ENCODE data around the gene RCC1. TPM values are rescaled to one million over a fixed set of nuclear protein-coding genes. Genes with fewer than 3 reads are reported as not detected.
"Not testable (repeated sequence)": the region's sequence is repeated elsewhere in the genome, so short reads cannot be mapped to it uniquely, and the experiment has no call there.

RCC1 gene
- total RNA-seq, 2 donors from 2014 or later, result 10.7 to 15.1 TPM

DNA sequence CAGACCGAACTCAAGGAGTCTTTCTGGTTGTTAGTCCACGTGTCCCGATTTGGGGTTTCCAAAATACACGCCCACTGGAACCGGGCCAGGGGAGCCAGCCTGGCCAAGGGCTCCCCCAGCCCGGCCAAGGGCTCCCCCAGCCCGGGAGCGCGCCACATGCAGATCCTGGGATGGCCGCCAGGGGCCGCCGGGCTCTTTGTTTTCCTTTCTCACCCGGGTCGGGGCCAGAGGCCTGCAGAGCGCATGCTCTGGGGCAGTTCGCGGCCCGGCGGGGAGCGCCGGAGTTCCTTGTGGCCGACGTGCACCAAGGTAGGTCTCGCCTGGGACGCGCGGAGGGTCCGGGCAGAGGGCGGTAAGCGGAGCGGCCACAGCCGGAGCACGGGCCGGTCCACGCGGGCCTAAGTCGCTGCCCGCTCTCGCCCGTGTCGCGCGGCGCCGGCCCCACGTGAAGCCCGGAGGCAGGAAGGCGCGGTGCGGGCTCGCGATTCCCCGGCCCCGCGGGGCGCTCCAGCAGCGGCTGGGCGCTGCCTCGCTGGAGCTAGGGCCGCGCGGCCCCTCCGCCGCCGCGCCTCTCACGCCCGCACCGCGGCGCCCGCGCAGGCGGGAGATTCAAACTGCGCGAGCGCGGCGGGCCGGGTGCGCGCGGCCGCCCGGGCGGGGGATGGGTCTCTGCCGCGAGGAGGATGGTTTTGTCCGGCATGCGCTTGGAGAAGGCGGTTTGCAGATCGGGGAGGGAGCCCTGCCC, 12.3 kb downstream of the RCC1 start:
- no peaks in the 10 kb centered on the region for H3K27me3 Mint-ChIP-seq
- peaks cover 3% of the 10 kb centered on the region for H3K36me3 Mint-ChIP-seq (ENCODE audit: low read depth)
- peak overlapping the region; percentile 92 for H3K27ac Mint-ChIP-seq
- H3K4me3 Mint-ChIP-seq, result peak overlapping the region; percentile 90
- ATAC-seq (peak; percentile 87), DNase-seq (peak; percentile 77 to 88 (median 83))
- no peaks in the 10 kb centered on the region for H3K9me3 ChIP-seq (ENCODE audit: control insufficient read depth, low read length, poor library complexity, severe bottlenecking)
- H3K4me1 Mint-ChIP-seq, result peaks cover 33% of the 10 kb centered on the region

- Mint-ChIP-seq H3K27me3 (no peaks in the 10 kb centered on the region), H3K4me3 (peak overlapping the region; percentile 89), H3K36me3 (ENCODE audit: low read depth) (peaks cover 3% of the 10 kb centered on the region), H3K4me1 (peaks cover 33% of the 10 kb centered on the region), H3K27ac (peak overlapping the region; percentile 45)
- DNase-seq (no peak), ATAC-seq (no peak)
- no peaks in the 10 kb centered on the region for H3K9me3 ChIP-seq (ENCODE audit: control insufficient read depth, low read length, poor library complexity, severe bottlenecking)
These were observed 13.0 kb downstream of the RCC1 start for GRCh38 chr1:28518745-28519341.

DNA sequence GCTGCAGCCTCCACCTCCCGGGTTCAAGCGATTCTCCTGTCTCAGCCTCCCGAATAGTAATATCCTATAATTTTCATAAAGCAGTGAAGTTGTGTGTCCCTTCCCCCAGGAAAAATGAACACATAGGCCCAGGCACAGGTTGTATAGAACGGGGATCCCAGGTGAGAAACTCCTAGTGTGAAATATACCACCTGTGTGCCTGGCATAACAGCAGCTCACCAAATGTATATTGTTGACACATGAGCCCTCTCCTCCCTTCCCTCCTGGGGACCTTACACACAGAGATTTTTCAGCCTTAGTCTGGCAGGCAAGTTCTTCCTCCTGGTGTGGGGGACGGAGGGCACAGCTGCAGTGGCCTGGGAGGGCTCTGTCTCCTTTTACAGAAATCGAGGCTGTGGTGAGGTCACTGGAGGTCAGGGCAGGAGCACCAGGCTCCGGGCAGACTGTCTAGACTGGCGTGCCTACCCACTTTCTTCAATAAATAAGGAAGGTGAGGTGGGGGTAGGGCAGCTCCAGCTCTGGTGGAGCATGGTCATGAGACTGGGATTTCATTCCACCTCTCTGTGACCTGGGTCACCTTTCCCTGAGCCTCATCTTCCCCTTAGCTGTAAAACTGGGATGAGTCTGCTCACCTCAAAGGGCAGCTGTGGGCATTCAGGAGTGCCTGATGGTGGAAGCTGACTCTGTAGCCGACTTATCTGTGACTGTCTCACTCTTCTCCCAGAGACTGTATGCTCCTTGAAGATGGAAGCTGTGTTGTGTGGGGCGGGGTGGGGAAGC, 14.3 kb downstream of the RCC1 start:
- DNase-seq (no peak), ATAC-seq (no peak)
- peaks cover 33% of the 10 kb centered on the region for H3K4me1 Mint-ChIP-seq
- no peak overlapping the region for H3K27ac Mint-ChIP-seq
- no peak overlapping the region for H3K4me3 Mint-ChIP-seq
- peaks cover 3% of the 10 kb centered on the region for H3K36me3 Mint-ChIP-seq (ENCODE audit: low read depth)
- no peaks in the 10 kb centered on the region for H3K27me3 Mint-ChIP-seq
- H3K9me3 ChIP-seq (ENCODE audit: control insufficient read depth, low read length, poor library complexity, severe bottlenecking), result no peaks in the 10 kb centered on the region

DNA sequence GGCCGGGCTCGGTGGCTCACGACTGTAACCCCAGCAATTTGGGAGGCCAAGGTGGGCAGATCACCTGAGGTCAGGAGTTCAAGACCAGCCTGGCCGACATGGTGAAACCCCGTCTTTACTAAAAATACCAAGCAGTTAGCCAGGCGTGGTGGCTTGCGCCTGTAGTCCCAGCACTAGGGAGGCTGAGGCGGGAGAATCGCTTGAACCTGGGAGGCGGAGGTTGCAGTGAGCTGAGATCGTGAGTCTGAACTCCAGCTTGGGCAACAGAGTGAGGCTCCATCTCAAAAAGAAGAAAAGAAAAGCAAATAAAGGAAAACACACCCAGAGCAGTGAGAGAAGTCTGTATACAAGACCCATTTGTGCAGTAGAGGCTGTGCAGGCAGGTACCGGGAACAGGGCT, 15.0 kb downstream of the RCC1 start:
- not testable (repeated sequence) for H3K4me3 Mint-ChIP-seq; DNase-seq; H3K27ac Mint-ChIP-seq; H3K9me3 ChIP-seq (ENCODE audit: control insufficient read depth, low read length, poor library complexity, severe bottlenecking); H3K36me3 Mint-ChIP-seq (ENCODE audit: low read depth); H3K27me3 Mint-ChIP-seq; ATAC-seq
- H3K4me1 Mint-ChIP-seq, result peaks cover 33% of the 10 kb centered on the region

DNA sequence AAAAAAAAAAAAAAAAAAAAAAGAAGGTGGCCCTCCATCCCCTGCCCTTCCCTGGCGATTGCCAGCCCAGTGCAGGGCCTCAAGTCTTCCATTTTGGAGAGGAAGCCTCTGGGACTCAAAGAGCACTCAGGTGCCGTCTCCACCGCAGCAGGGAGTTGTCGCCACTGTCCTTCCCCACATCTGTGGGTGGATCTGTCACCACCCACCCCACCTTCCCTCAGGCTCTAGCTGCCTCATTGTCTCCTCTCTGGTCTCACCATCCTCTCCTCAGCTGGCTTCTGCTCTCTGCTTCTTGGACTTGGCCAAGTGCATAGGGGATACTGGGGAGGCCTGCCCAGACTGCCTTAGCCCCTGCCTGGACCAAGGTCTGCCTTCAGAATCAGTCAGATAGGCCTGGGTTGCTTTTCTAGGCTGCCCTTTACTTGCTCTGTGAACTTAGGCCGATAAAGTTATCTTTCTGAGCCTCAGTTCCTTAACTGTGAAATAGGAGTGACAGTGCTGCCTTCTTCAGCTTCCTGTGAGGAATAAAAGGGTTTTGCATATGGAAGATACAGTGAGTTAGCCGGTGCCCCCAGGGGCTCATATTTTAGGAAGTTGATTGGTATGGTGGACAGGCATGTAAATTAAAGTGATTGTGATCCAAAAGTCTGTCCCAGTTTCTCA, 15.8 kb downstream of the RCC1 start:
- H3K27ac Mint-ChIP-seq, result peak overlapping the region; percentile 78
- no peaks in the 10 kb centered on the region for H3K27me3 Mint-ChIP-seq
- H3K9me3 ChIP-seq (ENCODE audit: control insufficient read depth, low read length, poor library complexity, severe bottlenecking), result no peaks in the 10 kb centered on the region
- no peak overlapping the region for H3K4me3 Mint-ChIP-seq
- H3K36me3 Mint-ChIP-seq (ENCODE audit: low read depth), result peaks cover 3% of the 10 kb centered on the region
- DNase-seq (no peak), ATAC-seq (no peak)
- peaks cover 31% of the 10 kb centered on the region for H3K4me1 Mint-ChIP-seq

DNA sequence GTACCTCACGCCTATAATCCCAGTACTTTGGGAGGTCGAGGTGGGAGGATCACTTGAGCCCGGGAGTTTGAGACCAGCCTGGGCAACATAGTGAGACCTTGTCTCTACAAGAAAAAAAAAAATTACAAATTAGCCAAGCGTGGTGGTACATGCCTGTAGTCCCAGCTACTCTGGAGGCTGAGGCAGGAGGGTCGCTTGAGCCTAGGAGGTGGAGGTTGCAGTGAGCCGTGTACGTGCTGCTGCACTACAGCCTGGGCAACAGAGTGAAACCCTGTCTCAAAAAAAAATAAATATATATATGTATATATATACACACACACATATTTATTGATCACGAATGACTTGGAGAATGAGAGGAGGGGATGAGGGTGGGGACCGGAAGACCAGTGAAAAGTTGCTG, 16.7 kb downstream of the RCC1 start:
- not testable (repeated sequence) for H3K9me3 ChIP-seq (ENCODE audit: control insufficient read depth, low read length, poor library complexity, severe bottlenecking); H3K27me3 Mint-ChIP-seq; ATAC-seq; H3K27ac Mint-ChIP-seq; DNase-seq; H3K36me3 Mint-ChIP-seq (ENCODE audit: low read depth); H3K4me3 Mint-ChIP-seq
- peaks cover 25% of the 10 kb centered on the region for H3K4me1 Mint-ChIP-seq

DNA sequence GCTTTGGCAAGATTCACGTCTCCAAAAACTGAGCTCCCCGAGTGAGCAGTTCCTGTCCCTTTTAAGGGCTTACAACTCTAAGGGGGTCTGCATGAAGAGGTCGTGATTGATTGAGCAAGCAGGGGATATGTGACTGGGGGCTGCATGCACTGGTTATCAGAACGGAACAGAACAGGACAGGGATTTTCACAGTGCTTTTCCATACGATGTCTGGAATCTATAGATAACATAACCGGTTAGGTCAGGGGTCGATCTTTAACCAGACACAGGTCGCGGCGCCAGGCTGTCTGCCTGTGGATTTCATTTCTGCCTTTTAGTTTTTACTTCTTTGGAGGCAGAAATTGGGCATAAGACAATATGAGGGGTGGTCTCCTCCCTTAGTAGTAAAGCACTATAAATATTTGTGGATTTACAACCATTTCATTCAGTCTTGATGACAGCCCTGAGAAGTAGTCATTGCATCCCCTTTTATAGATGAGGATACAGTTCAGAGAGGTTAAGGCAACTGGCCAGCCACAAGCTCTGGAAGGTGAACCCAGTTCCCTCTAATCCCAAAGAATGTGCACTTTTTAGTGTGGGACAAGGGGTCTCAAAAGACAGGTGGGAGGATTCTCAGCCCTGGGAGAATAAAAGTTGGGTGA, 19.3 kb downstream of the RCC1 start:
- not testable (repeated sequence) for ATAC-seq; H3K9me3 ChIP-seq (ENCODE audit: control insufficient read depth, low read length, poor library complexity, severe bottlenecking); H3K36me3 Mint-ChIP-seq (ENCODE audit: low read depth); H3K4me3 Mint-ChIP-seq; DNase-seq; H3K27me3 Mint-ChIP-seq
- Mint-ChIP-seq H3K27ac (peak overlapping the region; percentile 34), H3K4me1 (peaks cover 12% of the 10 kb centered on the region)

GRCh38 chr1:28526886-28527285, 21.0 kb downstream of the RCC1 start:
- no peaks in the 10 kb centered on the region for H3K9me3 ChIP-seq (ENCODE audit: control insufficient read depth, low read length, poor library complexity, severe bottlenecking)
- ATAC-seq (no peak), DNase-seq (no peak)
- no peaks in the 10 kb centered on the region for H3K27me3 Mint-ChIP-seq
- no peak overlapping the region for H3K4me3 Mint-ChIP-seq
- H3K4me1 Mint-ChIP-seq, result peaks cover 7% of the 10 kb centered on the region
- H3K27ac Mint-ChIP-seq, result no peak overlapping the region
- peaks cover 2% of the 10 kb centered on the region for H3K36me3 Mint-ChIP-seq (ENCODE audit: low read depth)

DNA sequence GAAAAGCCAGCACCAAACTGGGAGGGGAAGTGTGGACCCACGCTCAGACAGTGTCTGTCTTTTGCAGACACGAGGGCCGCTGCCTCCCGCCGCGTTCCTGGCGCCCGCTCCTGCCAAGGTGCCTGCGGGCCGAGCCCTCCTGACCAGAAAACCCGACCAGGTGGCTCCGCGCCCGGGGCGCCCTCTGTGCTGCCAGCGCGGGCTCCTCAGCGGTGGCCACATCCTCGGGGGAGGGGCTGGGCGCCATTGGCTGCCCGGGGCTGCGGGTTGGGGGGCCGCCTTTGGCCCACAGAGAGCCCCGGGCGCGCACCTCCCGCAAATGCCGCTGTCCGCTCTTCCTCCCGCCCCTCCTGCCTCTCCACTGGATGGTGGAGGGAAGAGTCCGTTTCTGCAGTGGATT, 24.6 kb downstream of the RCC1 start:
- Mint-ChIP-seq H3K4me1 (no peaks in the 10 kb centered on the region), H3K27ac (no peak overlapping the region), H3K36me3 (ENCODE audit: low read depth) (peaks cover 2% of the 10 kb centered on the region), H3K27me3 (no peaks in the 10 kb centered on the region), H3K4me3 (no peak overlapping the region)
- DNase-seq (no peak), ATAC-seq (no peak)
- H3K9me3 ChIP-seq (ENCODE audit: control insufficient read depth, low read length, poor library complexity, severe bottlenecking), result no peaks in the 10 kb centered on the region

DNA sequence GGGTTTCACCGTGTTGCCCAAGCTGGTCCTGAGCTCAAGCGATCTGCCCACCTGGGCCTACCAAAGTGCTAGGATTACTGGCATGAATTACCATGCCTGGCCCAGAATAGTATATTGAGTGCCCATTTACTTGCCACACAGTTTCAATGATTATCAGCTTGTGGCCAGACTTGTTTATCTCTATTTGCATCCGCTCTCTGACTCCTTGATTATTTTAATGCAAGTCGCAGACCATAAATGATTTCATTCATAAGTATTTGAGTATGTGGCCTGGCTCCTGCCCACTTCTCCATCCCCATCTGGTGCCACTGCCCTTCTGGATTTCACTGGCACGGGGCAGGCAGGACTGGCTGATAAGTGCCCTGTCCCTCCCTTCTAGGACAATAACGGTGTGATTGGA, 28.8 kb downstream of the RCC1 start:
- no peak for DNase-seq
- H3K9me3 ChIP-seq (ENCODE audit: control insufficient read depth, low read length, poor library complexity, severe bottlenecking), result no peaks in the 10 kb centered on the region
- peaks cover 2% of the 10 kb centered on the region for H3K36me3 Mint-ChIP-seq (ENCODE audit: low read depth)
- no peak overlapping the region for H3K27ac Mint-ChIP-seq
- no peaks in the 10 kb centered on the region for H3K4me1 Mint-ChIP-seq
- no peaks in the 10 kb centered on the region for H3K27me3 Mint-ChIP-seq
- H3K4me3 Mint-ChIP-seq, result no peak overlapping the region
- ATAC-seq, result no peak

DNA sequence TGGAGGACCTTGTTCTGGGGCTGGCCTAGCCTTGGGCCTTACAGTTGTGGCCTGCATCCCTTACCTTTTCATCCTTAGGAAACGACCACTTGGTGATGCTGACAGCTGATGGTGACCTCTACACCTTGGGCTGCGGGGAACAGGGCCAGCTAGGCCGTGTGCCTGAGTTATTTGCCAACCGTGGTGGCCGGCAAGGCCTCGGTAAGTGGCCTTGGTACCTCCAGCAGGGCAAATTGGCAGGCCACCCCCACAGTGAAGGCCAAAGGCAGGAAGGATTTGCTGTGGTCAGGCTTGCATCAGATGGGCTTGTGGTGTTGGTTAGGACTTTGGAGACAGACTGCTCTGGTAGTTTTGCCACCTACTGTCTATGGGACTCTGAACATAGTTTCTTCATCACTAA, 29.3 kb downstream of the RCC1 start:
- Mint-ChIP-seq H3K4me3 (no peak overlapping the region), H3K27me3 (no peaks in the 10 kb centered on the region), H3K4me1 (no peaks in the 10 kb centered on the region), H3K27ac (no peak overlapping the region), H3K36me3 (ENCODE audit: low read depth) (peaks cover 2% of the 10 kb centered on the region)
- no peaks in the 10 kb centered on the region for H3K9me3 ChIP-seq (ENCODE audit: control insufficient read depth, low read length, poor library complexity, severe bottlenecking)
- ATAC-seq (no peak), DNase-seq (no peak)

- DNase-seq, result no peak
- ATAC-seq, result no peak
- no peaks in the 10 kb centered on the region for H3K4me1 Mint-ChIP-seq
- no peaks in the 10 kb centered on the region for H3K36me3 Mint-ChIP-seq (ENCODE audit: low read depth)
- H3K9me3 ChIP-seq (ENCODE audit: control insufficient read depth, low read length, poor library complexity, severe bottlenecking), result no peaks in the 10 kb centered on the region
- H3K27ac Mint-ChIP-seq, result no peak overlapping the region
- no peak overlapping the region for H3K4me3 Mint-ChIP-seq
- no peaks in the 10 kb centered on the region for H3K27me3 Mint-ChIP-seq
These were observed 31.8 kb downstream of the RCC1 start for GRCh38 chr1:28537457-28538199.
